Fibroblast of pulmonary artery (primary cell): ENCODE results near the gene ACY1.

Source experiments
- DNase-seq: peaks from one replicate; pipeline ENCODE4 v3.0.0-alpha.2; 2010; ENCODE audit warnings: low read depth
- H3K4me3 ChIP-seq: replicated peaks from 2 replicates; pipeline ENCODE4 v1.5.1; 2011; ENCODE audit warnings: low read depth, mild to moderate bottlenecking, control low read depth, low read length, moderate library complexity
- CTCF ChIP-seq: IDR thresholded peaks from 2 replicates; pipeline ENCODE4 v1.5.1; 2011; ENCODE audit warnings: mild to moderate bottlenecking, control low read depth, low read length, inconsistent platforms; ENCODE audit errors: missing control alignments

ACY1 gene

GRCh38 chr3:52018319-52019000, 35.1 kb downstream of the ACY1 start:
- no peak for DNase-seq

GRCh38 chr3:52019352-52020080, 36.2 kb downstream of the ACY1 start:
- no peak for TF ChIP-seq CTCF
- DNase-seq: peak; percentile 37
- H3K4me3 ChIP-seq: no peak overlapping the region

More at GRCh38 chr3:52018319-52019000, 35.1 kb downstream of the ACY1 start:
- no peak for TF ChIP-seq CTCF
- H3K4me3 ChIP-seq: no peak overlapping the region

GRCh38 chr3:52020796-52021195, 37.5 kb downstream of the ACY1 start:
- no peak for DNase-seq
- no peak overlapping the region for H3K4me3 ChIP-seq
- TF ChIP-seq CTCF: no peak

GRCh38 chr3:52021489-52022268, 38.3 kb downstream of the ACY1 start:
- H3K4me3 ChIP-seq: no peak overlapping the region
- no peak for DNase-seq
- no peak for TF ChIP-seq CTCF

- no peak overlapping the region for H3K4me3 ChIP-seq
- TF ChIP-seq CTCF: no peak
- DNase-seq: no peak
Measured at GRCh38 chr3:52022323-52023100, 39.2 kb downstream of the ACY1 start.

- no peak for TF ChIP-seq CTCF
- no peak for DNase-seq
- no peak overlapping the region for H3K4me3 ChIP-seq
Measured at GRCh38 chr3:52023101-52023770, 39.9 kb downstream of the ACY1 start.
